OCI-LY1 (cell line): ENCODE results near the gene B3GALT2.
"Not testable (repeated sequence)": the region's sequence is repeated elsewhere in the genome, so short reads cannot be mapped to it uniquely, and the experiment has no call there.

ENCODE experiments used
- H2AFZ ChIP-seq: fragments of 200-600 bp; sonication (generic), shearing (Covaris generic); 2 replicates; pipeline ENCODE4 v1.6.0; 2014; ENCODE audit warnings: antibody characterized with exemption, mild to moderate bottlenecking, low read length
- H3F3A ChIP-seq: fragments of 200-600 bp; sonication (generic), shearing (Covaris generic); 2 replicates; pipeline ENCODE4 v1.6.0; 2014; ENCODE audit warnings: mild to moderate bottlenecking, antibody characterized with exemption, low read length, moderate library complexity; ENCODE audit not compliant: insufficient read depth
- H3K27ac ChIP-seq: fragments of 200-600 bp; sonication (generic); 2 replicates; pipeline ENCODE4 v1.5.1; 2014; ENCODE audit warnings: low read length, mixed run types, mild to moderate bottlenecking, low read depth; ENCODE audit not compliant: poor library complexity, severe bottlenecking
- H3K27me3 ChIP-seq: fragments of 200-600 bp; sonication (generic); 2 replicates; pipeline ENCODE4 v1.6.0; 2014; ENCODE audit warnings: antibody characterized with exemption, mild to moderate bottlenecking, low read length, moderate library complexity; ENCODE audit not compliant: insufficient read depth
- H3K36me3 ChIP-seq: fragments of 200-600 bp; sonication (generic); 2 replicates; pipeline ENCODE4 v1.6.1; 2014; ENCODE audit warnings: mild to moderate bottlenecking, antibody characterized with exemption, low read length, moderate library complexity, mixed read lengths; ENCODE audit not compliant: insufficient read depth
- H3K4me1 ChIP-seq: fragments of 200-600 bp; sonication (generic); 2 replicates; pipeline ENCODE4 v1.5.1; 2014; ENCODE audit warnings: mild to moderate bottlenecking, low read length, moderate library complexity; ENCODE audit not compliant: insufficient read depth, severe bottlenecking
- H3K4me2 ChIP-seq: fragments of 200-600 bp; sonication (generic), shearing (Covaris generic); 2 replicates; pipeline ENCODE4 v1.6.1; 2014; ENCODE audit warnings: low read length
- H3K4me3 ChIP-seq: fragments of 200-600 bp; sonication (generic); 2 replicates; pipeline ENCODE4 v1.5.1; 2014; ENCODE audit warnings: low read length, low read depth, mild to moderate bottlenecking, mixed read lengths; ENCODE audit not compliant: poor library complexity, severe bottlenecking
- H3K79me2 ChIP-seq: fragments of 200-600 bp; shearing (Covaris generic); 2 replicates; pipeline ENCODE4 v1.6.1; 2016; ENCODE audit warnings: mixed run types, low read length, mixed read lengths; ENCODE audit not compliant: insufficient read depth
- H3K9ac ChIP-seq: fragments of 200-600 bp; sonication (generic), shearing (Covaris generic); 2 replicates; pipeline ENCODE4 v1.6.1; 2014; ENCODE audit warnings: mild to moderate bottlenecking, low read length, mixed read lengths
- H3K9me2 ChIP-seq: fragments of 200-600 bp; sonication (generic), shearing (Covaris generic); 2 replicates; pipeline ENCODE4 v1.6.1; 2014; ENCODE audit warnings: low read depth, mild to moderate bottlenecking, low read length, mixed read lengths
- H3K9me3 ChIP-seq: fragments of 200-600 bp; shearing (Covaris generic); 2 replicates; pipeline ENCODE4 v1.6.1; 2014; ENCODE audit warnings: low read length, mixed read lengths
- H4K20me1 ChIP-seq: fragments of 200-600 bp; sonication (generic), shearing (Covaris generic); 2 replicates; pipeline ENCODE4 v1.6.0; 2016; ENCODE audit warnings: mild to moderate bottlenecking, low read length; ENCODE audit not compliant: insufficient read depth
- EZH2 ChIP-seq: fragments of 200-600 bp; sonication (generic), shearing (Covaris generic); IDR thresholded peaks from 2 replicates; pipeline ENCODE4 v1.8.0; 2017; ENCODE audit warnings: borderline replicate concordance, mixed run types, mild to moderate bottlenecking, antibody characterized with exemption, low read length, moderate library complexity, mixed read lengths
- TF ChIP-seq, protein P1 (sequence below): fragments of 200-600 bp; sonication (generic), shearing (Covaris generic); IDR thresholded peaks from 2 replicates; pipeline ENCODE4 v1.5.1; 2017; ENCODE audit warnings: mild to moderate bottlenecking, antibody characterized with exemption, low read length, moderate library complexity, mixed read lengths

B3GALT2 gene, protein sequence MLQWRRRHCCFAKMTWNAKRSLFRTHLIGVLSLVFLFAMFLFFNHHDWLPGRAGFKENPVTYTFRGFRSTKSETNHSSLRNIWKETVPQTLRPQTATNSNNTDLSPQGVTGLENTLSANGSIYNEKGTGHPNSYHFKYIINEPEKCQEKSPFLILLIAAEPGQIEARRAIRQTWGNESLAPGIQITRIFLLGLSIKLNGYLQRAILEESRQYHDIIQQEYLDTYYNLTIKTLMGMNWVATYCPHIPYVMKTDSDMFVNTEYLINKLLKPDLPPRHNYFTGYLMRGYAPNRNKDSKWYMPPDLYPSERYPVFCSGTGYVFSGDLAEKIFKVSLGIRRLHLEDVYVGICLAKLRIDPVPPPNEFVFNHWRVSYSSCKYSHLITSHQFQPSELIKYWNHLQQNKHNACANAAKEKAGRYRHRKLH

DNA sequence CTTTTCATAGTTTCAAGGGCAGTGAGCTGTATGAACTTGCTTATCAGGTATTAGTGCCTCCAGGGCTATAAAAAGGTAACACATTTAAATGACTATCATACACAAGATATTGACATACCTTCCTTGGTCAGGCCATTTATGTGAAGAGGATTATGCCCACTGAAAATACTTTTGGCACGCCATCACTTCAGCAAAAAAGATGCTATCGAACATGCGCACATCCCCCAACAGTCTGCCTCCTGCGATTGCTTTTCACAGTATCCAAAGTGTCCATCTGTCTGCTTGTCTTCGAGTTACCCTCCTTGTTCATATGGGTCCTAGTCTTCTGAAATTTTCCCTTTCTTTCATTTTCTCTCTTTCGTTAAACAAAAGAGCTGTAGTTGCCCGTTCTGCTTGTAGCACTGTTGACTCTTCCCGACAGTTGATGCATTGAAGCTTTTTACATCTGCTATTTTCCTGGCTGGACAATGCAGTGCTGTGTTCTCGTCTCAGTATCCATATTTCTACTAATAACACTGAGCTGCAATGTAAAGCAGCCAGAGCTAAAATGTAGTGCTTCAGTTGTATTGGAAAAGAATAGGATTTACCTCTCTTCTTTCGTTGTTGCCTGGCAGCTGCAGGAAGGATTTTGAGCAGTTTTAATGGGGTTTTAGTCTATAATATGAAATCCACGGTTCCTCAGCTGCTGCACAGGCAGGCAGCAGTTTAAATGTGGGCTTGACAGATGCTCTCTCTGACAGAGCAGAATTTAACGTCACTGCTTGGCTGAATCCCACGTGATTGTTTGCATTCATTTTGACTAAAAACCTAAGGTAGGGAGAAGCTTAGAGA, at the start of gene B3GALT2:
Gene B3GALT2 (minus strand): TSS at position 713 of the 831 bp plus-strand sequence. CDS start 5,051 bp downstream, outside the sequence.
- Histone ChIP-seq H3K36me3 (peaks cover 2% of the 10 kb centered on the region; the same call in 1 of the 2 replicates), H3K27me3 (no peaks in the 10 kb centered on the region), H3K79me2 (peaks cover 57% of the 10 kb centered on the region), H3K27ac (peak within 1 kb of the TSS; percentile 79), H2AFZ (no peak within 1 kb of the TSS), H3K4me2 (peak within 1 kb of the TSS; percentile 89), H3K9ac (peak within 1 kb of the TSS; percentile 56), H3F3A (0 out of 2 replicates have a peak, but pooled peaks cover 9% of the 10 kb centered on the region), H4K20me1 (no peaks in the 10 kb centered on the region), H3K9me2 (no peaks in the 10 kb centered on the region), H3K4me1 (peaks cover 59% of the 10 kb centered on the region), H3K4me3 (peak within 1 kb of the TSS; percentile 59), H3K9me3 (no peaks in the 10 kb centered on the region)
- TF ChIP-seq, protein P1, sequence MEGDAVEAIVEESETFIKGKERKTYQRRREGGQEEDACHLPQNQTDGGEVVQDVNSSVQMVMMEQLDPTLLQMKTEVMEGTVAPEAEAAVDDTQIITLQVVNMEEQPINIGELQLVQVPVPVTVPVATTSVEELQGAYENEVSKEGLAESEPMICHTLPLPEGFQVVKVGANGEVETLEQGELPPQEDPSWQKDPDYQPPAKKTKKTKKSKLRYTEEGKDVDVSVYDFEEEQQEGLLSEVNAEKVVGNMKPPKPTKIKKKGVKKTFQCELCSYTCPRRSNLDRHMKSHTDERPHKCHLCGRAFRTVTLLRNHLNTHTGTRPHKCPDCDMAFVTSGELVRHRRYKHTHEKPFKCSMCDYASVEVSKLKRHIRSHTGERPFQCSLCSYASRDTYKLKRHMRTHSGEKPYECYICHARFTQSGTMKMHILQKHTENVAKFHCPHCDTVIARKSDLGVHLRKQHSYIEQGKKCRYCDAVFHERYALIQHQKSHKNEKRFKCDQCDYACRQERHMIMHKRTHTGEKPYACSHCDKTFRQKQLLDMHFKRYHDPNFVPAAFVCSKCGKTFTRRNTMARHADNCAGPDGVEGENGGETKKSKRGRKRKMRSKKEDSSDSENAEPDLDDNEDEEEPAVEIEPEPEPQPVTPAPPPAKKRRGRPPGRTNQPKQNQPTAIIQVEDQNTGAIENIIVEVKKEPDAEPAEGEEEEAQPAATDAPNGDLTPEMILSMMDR = no peak
- no peak for TF ChIP-seq EZH2

DNA sequence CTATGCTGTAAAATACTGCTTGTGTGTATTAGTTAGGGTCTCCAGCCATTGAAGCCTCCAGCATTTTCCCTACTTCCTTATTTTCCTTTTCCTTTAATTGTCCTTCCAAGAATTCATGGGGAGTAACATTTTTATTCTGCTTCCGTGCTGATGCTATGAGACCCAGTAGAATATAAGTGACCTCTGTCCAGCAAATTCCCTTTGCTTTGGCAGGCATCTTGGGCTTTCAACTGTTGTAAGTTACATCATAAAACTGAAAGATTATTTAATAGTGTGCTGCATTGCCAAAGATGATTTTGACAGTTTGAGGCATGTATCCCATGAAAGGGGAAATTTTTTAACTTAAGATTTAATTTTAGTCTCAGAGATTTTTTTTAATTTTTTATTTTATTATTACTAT, 48.1 kb upstream of the B3GALT2 start:
- Histone ChIP-seq H3F3A (no peaks in the 10 kb centered on the region), H3K4me3 (no peak overlapping the region), H3K4me1 (no peaks in the 10 kb centered on the region), H3K79me2 (no peaks in the 10 kb centered on the region), H3K4me2 (no peak overlapping the region), H3K9me3 (no peaks in the 10 kb centered on the region), H2AFZ (no peak overlapping the region), H4K20me1 (no peaks in the 10 kb centered on the region), H3K9me2 (no peaks in the 10 kb centered on the region), H3K27me3 (no peaks in the 10 kb centered on the region), H3K9ac (no peak overlapping the region), H3K27ac (no peak overlapping the region), H3K36me3 (peaks cover 34% of the 10 kb centered on the region)
- no peak for TF ChIP-seq EZH2
- TF ChIP-seq, protein P1 = no peak

DNA sequence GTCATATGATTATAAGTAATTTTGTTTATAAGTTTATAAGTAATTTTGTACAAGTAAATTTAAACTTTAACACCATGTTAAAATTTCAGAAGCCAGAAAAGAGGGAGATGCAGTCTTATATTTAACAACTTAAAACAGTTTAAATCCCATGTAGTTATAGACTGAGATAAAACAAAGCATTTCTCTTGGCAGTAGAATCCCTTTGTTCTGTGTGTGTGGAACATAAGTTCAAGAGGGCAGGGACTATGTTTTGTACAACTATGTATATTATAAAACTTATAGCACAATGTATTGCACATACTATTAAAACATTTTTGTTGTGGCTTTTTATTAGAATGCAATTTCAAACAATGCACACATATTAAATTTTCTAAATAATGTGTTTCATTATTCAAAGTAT, 44.7 kb upstream of the B3GALT2 start:
- not testable (repeated sequence) for H4K20me1 ChIP-seq, H3K4me2 ChIP-seq, H3K4me1 ChIP-seq, H3K4me3 ChIP-seq, H3K9me2 ChIP-seq, H3K79me2 ChIP-seq, H3K27ac ChIP-seq, H3K9ac ChIP-seq, H3K9me3 ChIP-seq, H2AFZ ChIP-seq, H3F3A ChIP-seq, H3K27me3 ChIP-seq
- H3K36me3 ChIP-seq = peaks cover 28% of the 10 kb centered on the region
